MM.1S (cell line): ENCODE data around the gene PARD3.

ENCODE experiments used
- EZH2 ChIP-seq: fragments of 300-600 bp; sonication (generic); optimal IDR thresholded peaks from 2 replicates; pipeline ENCODE3; 2017; ENCODE audit warnings: low read depth, mild to moderate bottlenecking, antibody characterized with exemption, low read length, mixed read lengths
- EZH2phosphoT487 ChIP-seq: fragments of 300-600 bp; sonication (generic); IDR thresholded peaks from 2 replicates; pipeline ENCODE4 v1.6.1; 2018; ENCODE audit warnings: antibody characterized with exemption, low read length
- TF ChIP-seq, protein P1 (sequence below): fragments of 300-600 bp; sonication (generic); IDR thresholded peaks from 2 replicates; pipeline ENCODE4 v1.5.1; 2016; ENCODE audit warnings: antibody characterized with exemption, low read length, mixed read lengths

DNA sequence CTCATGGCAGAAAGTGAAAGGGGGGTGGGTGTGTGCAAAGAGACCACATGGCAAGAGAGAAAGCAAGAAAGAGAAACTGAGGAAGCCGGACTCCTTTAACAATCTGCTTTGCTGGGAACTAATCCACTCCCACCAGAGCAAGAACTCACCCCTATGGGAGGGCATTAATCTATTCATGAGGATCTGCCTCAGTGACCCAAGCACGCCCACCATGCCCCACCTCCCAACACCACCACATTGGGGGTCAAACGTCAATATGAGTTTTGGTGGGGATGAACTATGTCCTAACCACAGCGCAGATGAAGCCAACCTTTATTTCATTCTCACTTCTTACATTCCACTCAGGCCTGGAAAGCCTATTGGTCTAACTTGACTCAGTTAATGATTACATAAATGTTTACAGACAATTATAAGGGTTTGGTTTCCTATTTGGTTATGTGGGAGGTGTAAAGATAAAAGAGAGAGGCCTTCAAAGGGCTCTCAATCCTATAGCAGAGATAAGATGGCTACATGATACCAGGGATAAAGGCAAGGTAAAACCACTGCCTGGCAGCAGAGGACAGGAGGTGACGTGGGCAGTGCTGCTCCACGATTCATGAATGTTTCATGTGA lies 601.8 kb downstream of the PARD3 start:
- TF ChIP-seq EZH2 (no peak), EZH2phosphoT487 (no peak)
- TF ChIP-seq, protein P1, sequence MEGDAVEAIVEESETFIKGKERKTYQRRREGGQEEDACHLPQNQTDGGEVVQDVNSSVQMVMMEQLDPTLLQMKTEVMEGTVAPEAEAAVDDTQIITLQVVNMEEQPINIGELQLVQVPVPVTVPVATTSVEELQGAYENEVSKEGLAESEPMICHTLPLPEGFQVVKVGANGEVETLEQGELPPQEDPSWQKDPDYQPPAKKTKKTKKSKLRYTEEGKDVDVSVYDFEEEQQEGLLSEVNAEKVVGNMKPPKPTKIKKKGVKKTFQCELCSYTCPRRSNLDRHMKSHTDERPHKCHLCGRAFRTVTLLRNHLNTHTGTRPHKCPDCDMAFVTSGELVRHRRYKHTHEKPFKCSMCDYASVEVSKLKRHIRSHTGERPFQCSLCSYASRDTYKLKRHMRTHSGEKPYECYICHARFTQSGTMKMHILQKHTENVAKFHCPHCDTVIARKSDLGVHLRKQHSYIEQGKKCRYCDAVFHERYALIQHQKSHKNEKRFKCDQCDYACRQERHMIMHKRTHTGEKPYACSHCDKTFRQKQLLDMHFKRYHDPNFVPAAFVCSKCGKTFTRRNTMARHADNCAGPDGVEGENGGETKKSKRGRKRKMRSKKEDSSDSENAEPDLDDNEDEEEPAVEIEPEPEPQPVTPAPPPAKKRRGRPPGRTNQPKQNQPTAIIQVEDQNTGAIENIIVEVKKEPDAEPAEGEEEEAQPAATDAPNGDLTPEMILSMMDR = no peak
